Tibial nerve (tissue), 3 donors: ENCODE data around the gene RPTOR.

Source experiments
- POLR2A ChIP-seq, 2 donors: fragments of 450-650 bp; IDR thresholded peaks; one replicate each; pipeline ENCODE4 v1.6.1; 2017; ENCODE audit warnings: antibody characterized with exemption in 2 of 2, mild to moderate bottlenecking in 2 of 2, moderate library complexity in 2 of 2
- TF ChIP-seq, protein P1 (sequence below), 5 experiments: fragments of 200-600 bp in 3 of 5; fragments of 450-650 bp in 2 of 5; sonication (generic) in 3 of 5; IDR thresholded peaks; one replicate each; pipeline ENCODE4 v1.5.1; 2016 to 2019; ENCODE audit warnings: antibody characterized with exemption in 5 of 5, mild to moderate bottlenecking in 3 of 5, moderate library complexity in 2 of 5

DNA sequence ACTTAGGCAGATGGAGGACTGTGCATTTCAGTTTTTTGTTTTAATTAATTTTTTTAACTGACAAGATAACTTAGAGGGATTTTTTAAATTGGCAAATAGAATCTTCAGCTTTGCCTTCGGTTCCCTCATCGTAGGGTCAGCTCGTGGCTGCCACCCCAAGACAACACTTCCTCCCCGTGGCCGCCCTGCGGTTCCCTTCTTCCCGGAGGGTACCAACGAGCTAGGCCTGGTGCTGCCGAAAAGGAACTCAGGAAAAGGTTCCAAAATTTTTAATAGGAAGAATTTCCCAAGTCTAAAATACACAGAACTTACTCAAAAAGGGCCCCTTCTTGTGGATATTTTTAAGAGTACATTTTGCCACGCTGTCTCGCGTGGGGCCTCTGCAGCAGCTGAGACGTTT lies 236.6 kb downstream of the RPTOR start:
- TF ChIP-seq POLR2A (IDR thresholded peaks at IDR 0.05) = no peak
- TF ChIP-seq, protein P1, sequence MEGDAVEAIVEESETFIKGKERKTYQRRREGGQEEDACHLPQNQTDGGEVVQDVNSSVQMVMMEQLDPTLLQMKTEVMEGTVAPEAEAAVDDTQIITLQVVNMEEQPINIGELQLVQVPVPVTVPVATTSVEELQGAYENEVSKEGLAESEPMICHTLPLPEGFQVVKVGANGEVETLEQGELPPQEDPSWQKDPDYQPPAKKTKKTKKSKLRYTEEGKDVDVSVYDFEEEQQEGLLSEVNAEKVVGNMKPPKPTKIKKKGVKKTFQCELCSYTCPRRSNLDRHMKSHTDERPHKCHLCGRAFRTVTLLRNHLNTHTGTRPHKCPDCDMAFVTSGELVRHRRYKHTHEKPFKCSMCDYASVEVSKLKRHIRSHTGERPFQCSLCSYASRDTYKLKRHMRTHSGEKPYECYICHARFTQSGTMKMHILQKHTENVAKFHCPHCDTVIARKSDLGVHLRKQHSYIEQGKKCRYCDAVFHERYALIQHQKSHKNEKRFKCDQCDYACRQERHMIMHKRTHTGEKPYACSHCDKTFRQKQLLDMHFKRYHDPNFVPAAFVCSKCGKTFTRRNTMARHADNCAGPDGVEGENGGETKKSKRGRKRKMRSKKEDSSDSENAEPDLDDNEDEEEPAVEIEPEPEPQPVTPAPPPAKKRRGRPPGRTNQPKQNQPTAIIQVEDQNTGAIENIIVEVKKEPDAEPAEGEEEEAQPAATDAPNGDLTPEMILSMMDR (IDR thresholded peaks at IDR 0.05) = no peak
